ENCODE results near the gene AMMECR1L. TPM values are rescaled to one million over a fixed set of nuclear protein-coding genes. Genes with fewer than 3 reads are reported as not detected.

AMMECR1L gene
- total and polyA plus RNA-seq, 2 of the 13 experiments (the other 11 are each of a cell fraction or from before 2014, with no cell fraction given), result 9.1 to 14.2 TPM

DNA sequence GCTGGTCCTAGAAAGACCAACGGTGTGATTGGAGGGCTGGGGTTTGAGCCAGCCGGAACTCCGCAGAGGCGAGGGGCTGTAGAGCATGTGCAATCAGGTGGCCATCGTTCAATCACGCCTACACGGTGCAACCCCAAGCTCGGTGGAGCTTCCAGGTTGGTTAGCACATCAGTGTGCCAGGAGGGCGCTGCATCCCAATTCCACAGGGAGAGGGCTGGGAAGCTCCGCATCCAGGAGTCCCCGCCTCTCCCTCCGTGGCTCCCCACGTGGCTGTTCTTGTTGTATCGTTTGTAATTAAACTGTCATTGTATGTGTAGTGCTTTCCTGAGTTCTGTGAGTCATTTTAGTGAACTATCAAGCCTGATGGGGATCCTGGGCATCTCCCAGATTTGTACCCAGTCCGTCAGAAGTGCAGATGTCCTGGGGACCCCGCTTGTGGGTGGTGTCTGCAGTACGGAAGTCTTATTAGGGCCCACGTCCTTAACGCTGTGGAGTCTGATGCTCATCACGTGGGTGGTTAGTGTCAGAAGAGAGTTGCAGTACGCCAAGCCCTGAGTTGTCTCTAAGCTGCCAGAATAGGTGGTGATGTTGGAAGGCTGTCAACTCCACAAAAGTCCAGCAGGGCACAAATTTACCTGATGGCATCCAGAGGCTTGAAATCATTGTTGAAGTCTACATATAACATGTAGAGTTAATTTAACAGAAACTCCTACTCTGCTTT is 20.6 kb upstream of the AMMECR1L start (continued):
- TF ChIP-seq, protein P1, sequence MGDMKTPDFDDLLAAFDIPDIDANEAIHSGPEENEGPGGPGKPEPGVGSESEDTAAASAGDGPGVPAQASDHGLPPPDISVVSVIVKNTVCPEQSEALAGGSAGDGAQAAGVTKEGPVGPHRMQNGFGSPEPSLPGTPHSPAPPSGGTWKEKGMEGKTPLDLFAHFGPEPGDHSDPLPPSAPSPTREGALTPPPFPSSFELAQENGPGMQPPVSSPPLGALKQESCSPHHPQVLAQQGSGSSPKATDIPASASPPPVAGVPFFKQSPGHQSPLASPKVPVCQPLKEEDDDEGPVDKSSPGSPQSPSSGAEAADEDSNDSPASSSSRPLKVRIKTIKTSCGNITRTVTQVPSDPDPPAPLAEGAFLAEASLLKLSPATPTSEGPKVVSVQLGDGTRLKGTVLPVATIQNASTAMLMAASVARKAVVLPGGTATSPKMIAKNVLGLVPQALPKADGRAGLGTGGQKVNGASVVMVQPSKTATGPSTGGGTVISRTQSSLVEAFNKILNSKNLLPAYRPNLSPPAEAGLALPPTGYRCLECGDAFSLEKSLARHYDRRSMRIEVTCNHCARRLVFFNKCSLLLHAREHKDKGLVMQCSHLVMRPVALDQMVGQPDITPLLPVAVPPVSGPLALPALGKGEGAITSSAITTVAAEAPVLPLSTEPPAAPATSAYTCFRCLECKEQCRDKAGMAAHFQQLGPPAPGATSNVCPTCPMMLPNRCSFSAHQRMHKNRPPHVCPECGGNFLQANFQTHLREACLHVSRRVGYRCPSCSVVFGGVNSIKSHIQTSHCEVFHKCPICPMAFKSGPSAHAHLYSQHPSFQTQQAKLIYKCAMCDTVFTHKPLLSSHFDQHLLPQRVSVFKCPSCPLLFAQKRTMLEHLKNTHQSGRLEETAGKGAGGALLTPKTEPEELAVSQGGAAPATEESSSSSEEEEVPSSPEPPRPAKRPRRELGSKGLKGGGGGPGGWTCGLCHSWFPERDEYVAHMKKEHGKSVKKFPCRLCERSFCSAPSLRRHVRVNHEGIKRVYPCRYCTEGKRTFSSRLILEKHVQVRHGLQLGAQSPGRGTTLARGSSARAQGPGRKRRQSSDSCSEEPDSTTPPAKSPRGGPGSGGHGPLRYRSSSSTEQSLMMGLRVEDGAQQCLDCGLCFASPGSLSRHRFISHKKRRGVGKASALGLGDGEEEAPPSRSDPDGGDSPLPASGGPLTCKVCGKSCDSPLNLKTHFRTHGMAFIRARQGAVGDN (CRISPR knock-in tag; IDR thresholded peaks at IDR 0.05), result peak; percentile 67
- TF ChIP-seq POLR2AphosphoS2 (IDR thresholded peaks at IDR 0.05; ENCODE audit: low read depth, low read length), result no peak
- TF ChIP-seq, protein P2, sequence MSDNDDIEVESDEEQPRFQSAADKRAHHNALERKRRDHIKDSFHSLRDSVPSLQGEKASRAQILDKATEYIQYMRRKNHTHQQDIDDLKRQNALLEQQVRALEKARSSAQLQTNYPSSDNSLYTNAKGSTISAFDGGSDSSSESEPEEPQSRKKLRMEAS (IDR thresholded peaks at IDR 0.05), result peak; percentile 56
- TF ChIP-seq, protein P3, sequence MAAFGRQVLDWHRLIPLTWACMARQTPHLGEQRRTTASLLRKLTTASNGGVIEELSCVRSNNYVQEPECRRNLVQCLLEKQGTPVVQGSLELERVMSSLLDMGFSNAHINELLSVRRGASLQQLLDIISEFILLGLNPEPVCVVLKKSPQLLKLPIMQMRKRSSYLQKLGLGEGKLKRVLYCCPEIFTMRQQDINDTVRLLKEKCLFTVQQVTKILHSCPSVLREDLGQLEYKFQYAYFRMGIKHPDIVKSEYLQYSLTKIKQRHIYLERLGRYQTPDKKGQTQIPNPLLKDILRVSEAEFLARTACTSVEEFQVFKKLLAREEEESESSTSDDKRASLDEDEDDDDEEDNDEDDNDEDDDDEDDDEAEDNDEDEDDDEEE (CRISPR knock-in tag; IDR thresholded peaks at IDR 0.05), result 0 out of 2 replicates have a peak, but pooled peaks have one; percentile 43
- 0 out of 2 replicates have a peak, but pooled peaks have one; percentile 19 for TF ChIP-seq WIZ (CRISPR knock-in tag; IDR thresholded peaks at IDR 0.05)
- TF ChIP-seq ZNF780A (CRISPR knock-in tag; IDR thresholded peaks at IDR 0.05), result no peak
- TF ChIP-seq, protein P4, sequence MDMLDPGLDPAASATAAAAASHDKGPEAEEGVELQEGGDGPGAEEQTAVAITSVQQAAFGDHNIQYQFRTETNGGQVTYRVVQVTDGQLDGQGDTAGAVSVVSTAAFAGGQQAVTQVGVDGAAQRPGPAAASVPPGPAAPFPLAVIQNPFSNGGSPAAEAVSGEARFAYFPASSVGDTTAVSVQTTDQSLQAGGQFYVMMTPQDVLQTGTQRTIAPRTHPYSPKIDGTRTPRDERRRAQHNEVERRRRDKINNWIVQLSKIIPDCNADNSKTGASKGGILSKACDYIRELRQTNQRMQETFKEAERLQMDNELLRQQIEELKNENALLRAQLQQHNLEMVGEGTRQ (IDR thresholded peaks at IDR 0.05; ENCODE audit: low read depth, low read length), result peak; percentile 19; the same call in 1 of the 2 replicates
- TF ChIP-seq, protein P4 (CRISPR knock-in tag; IDR thresholded peaks at IDR 0.05; ENCODE audit: borderline replicate concordance), result no peak
- no peak for TF ChIP-seq U2AF2 (IDR thresholded peaks at IDR 0.05; ENCODE audit: low read depth, low read length)
- TF ChIP-seq PTBP1 (IDR thresholded peaks at IDR 0.05; ENCODE audit: low read depth, low read length, poor library complexity, severe bottlenecking), result no peak
- TF ChIP-seq, protein P5, sequence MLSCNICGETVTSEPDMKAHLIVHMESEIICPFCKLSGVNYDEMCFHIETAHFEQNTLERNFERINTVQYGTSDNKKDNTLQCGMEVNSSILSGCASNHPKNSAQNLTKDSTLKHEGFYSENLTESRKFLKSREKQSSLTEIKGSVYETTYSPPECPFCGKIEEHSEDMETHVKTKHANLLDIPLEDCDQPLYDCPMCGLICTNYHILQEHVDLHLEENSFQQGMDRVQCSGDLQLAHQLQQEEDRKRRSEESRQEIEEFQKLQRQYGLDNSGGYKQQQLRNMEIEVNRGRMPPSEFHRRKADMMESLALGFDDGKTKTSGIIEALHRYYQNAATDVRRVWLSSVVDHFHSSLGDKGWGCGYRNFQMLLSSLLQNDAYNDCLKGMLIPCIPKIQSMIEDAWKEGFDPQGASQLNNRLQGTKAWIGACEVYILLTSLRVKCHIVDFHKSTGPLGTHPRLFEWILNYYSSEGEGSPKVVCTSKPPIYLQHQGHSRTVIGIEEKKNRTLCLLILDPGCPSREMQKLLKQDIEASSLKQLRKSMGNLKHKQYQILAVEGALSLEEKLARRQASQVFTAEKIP (CRISPR knock-in tag; IDR thresholded peaks at IDR 0.05; ENCODE audit: borderline replicate concordance), result no peak
- 0 out of 2 replicates have a peak, but pooled peaks have one; percentile 31 for TF ChIP-seq ZBTB38 (CRISPR knock-in tag; IDR thresholded peaks at IDR 0.05)
- no peak for TF ChIP-seq MAFK (conservative IDR thresholded peaks at IDR 0.05 in 1 of 2, IDR thresholded peaks at IDR 0.05 in 1 of 2; ENCODE audit: low read length in 2 of 2)

Data from HepG2 (cell line).